ENCODE data around the gene KRT34. TPM values are rescaled to one million over a fixed set of nuclear protein-coding genes. Genes with fewer than 3 reads are reported as not detected.
A peak's percentile ranks its signal among the peaks of the same experiment; 100 is the strongest.

The KRT34 gene
- total RNA-seq, 2 donors from 2014 or later: not detected

DNA sequence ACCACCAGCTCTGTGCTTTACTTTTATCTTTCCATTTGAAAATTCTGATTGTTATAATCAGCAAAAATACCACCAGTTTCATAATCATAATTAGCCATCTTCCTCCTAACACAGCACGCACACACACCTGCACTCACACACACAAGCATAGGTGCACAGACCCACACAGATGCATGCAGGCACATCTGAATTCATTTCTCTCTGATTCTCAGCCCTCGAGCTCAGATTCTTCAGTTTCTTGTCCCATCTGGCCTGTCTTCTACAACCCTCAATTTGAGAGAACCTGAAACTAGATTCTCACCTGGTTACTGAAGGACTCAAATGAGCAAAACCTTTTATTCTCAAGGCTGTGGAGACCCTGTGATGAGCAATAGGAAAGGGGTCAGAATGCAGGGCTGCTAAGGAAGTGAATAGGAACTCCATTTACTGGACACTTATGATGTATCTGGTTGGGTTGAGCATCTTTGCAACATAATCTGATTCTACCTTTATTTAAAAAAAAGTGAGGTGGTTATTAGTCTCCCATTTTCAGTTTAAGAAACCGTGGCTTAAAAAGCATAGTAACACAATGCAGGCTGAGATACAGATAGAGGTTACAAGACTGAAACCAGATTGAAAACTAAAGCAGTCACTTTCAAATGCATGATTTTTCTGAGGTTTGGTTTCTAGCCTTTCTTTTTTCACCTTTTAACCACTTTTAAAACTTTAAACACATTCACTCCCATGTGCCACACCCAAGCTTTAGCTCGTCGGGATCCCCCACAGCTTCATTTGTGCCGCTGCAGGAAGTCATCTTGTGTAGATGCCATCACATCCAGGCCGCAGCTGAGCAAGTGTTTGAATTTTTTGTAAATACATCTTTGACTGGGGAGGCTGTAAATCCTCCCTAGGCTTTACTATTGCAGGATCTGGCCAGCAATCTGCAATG, 40.9 kb downstream of the KRT34 start:
- DNase-seq (ENCODE audit: low spot score): no peak
- peak in 1 of 2 donors; percentile 58 for ATAC-seq
- Mint-ChIP-seq H3K9me3 (peaks cover 5% of the 10 kb centered on the region), H3K27ac (peak overlapping the region in 1 of 2 donors; percentile 22), H3K4me1 (ENCODE audit: low read depth in 2 of 2) (peaks cover 28 to 34% of the 10 kb centered on the region in 2 donors), H3K27me3 (peaks cover 5 to 16% of the 10 kb centered on the region in 2 donors), H3K4me3 (peak overlapping the region; percentile 47), H3K36me3 (peaks cover 13% of the 10 kb centered on the region)

DNA sequence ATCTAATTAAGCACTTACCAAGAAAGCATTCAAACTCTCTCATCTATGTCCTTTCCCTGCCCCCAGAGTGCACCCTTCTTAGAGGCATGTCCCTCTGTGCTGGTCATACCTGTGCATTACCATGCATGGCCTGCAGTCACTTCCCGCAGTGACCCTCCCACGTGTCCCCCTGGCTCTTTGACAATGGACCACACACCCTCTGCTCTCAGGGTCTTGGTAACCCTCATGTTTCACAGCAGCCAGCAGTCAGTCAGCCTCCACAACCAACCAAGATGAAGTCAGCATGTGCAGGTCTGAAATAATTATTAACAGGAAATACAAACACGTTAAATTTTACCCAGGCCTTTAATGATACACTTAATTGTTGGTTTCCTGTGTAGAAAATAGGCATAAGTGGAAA, 41.6 kb downstream of the KRT34 start:
- peak overlapping the region; percentile 8 for H3K4me3 Mint-ChIP-seq

DNA sequence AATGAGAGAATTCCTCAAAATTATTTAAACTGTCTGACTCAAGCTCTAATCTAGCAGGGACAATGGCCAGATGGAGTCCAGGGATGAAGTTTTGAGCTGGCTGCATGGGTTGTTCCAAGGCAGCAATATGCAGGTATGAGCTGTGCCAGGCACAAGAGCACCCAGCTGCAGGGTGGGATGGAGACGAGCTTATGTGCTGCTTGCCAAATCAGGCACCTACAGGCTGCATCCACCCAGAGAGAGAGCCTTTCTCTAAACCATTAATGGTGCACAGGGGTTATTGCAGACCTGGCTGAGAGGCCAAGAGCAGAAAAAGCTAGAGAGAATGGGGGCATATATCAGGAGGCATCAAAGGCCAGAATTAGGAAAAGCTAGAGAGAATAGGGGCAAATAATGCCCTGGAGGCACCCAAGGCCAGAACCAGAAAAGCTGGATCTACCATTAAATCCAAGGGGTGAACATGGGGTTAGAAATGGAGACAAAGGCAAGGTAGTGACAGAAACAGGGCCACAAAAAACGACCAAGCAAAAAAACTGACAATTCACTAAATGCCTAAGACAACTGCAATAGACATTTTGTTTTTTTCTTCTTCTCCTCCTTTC, 42.4 kb downstream of the KRT34 start:
- DNase-seq (ENCODE audit: low spot score): no peak
- Mint-ChIP-seq H3K4me1 (ENCODE audit: low read depth in 2 of 2) (peaks cover 33 to 34% of the 10 kb centered on the region in 2 donors), H3K27ac (no peak overlapping the region), H3K27me3 (peaks cover 5 to 16% of the 10 kb centered on the region in 2 donors), H3K4me3 (peak overlapping the region; percentile 31), H3K36me3 (peaks cover 13% of the 10 kb centered on the region), H3K9me3 (peaks cover 5% of the 10 kb centered on the region)
- no peak for ATAC-seq

More for the DNA sequence above, 41.6 kb downstream of the KRT34 start:
- no peak overlapping the region for H3K27ac Mint-ChIP-seq
- H3K4me1 Mint-ChIP-seq (ENCODE audit: low read depth in 2 of 2): peaks cover 28 to 34% of the 10 kb centered on the region in 2 donors
- H3K36me3 Mint-ChIP-seq: peaks cover 13% of the 10 kb centered on the region
- H3K9me3 Mint-ChIP-seq: peaks cover 5% of the 10 kb centered on the region
- peaks cover 5 to 16% of the 10 kb centered on the region in 2 donors for H3K27me3 Mint-ChIP-seq
- ATAC-seq (no peak), DNase-seq (ENCODE audit: low spot score) (no peak)

DNA sequence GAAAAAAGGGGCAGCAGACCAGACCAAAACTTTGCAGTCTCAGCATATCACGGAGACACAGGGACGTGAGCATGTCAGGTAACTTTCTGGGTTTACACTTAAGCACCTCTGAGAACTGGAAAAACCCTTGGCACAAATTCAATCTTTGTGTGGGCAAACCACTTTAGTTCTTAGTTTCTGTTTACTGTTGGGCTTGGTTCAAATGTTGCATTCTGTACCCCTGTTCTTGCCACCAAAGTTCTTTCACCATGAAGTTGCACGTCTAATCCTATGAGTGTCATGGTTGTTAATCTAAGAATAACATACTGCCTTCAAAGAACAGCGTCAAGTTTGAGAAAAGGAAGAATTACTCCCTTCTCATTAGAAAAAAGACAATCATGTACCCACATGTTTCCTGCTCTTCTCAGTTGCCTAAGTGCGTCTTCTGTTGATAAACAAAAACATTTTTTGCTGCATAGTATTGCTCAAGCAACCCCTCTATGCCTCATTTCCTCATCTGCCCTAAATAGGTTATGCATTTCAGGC, 43.1 kb downstream of the KRT34 start:
- no peak overlapping the region for H3K27ac Mint-ChIP-seq
- DNase-seq (ENCODE audit: low spot score) (no peak), ATAC-seq (no peak)
- H3K9me3 Mint-ChIP-seq: peaks cover 5% of the 10 kb centered on the region
- peaks cover 13% of the 10 kb centered on the region for H3K36me3 Mint-ChIP-seq
- H3K4me1 Mint-ChIP-seq (ENCODE audit: low read depth in 2 of 2): peaks cover 34 to 36% of the 10 kb centered on the region in 2 donors
- peaks cover 5 to 16% of the 10 kb centered on the region in 2 donors for H3K27me3 Mint-ChIP-seq
- H3K4me3 Mint-ChIP-seq: peak overlapping the region; percentile 31

DNA sequence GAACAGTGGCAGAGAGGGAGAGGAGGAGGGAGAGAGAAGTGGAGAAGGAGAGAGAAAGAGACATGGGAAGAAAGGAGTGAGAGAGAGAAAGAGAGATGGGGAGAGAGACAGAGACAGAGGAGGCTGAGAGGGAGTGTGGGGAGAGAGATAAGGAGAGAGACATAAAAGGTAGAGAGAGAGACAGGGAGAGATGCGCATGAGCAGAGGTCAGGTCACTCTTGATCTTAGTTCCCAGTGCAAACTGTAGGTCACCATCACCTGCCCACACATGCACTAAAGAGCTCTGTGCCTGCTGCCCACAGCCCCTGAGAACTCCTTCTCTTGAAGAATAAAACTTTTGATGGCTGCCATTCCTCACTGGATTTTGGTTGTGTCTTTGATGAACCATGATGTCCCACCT, 46.4 kb downstream of the KRT34 start:
- ATAC-seq (no peak), DNase-seq (ENCODE audit: low spot score) (no peak)
- no peak overlapping the region for H3K27ac Mint-ChIP-seq
- H3K36me3 Mint-ChIP-seq: no peaks in the 10 kb centered on the region
- peaks cover 22 to 28% of the 10 kb centered on the region in 2 donors for H3K4me1 Mint-ChIP-seq (ENCODE audit: low read depth in 2 of 2)
- H3K4me3 Mint-ChIP-seq: no peak overlapping the region
- H3K27me3 Mint-ChIP-seq: peaks cover 5 to 9% of the 10 kb centered on the region in 2 donors
- no peaks in the 10 kb centered on the region for H3K9me3 Mint-ChIP-seq

DNA sequence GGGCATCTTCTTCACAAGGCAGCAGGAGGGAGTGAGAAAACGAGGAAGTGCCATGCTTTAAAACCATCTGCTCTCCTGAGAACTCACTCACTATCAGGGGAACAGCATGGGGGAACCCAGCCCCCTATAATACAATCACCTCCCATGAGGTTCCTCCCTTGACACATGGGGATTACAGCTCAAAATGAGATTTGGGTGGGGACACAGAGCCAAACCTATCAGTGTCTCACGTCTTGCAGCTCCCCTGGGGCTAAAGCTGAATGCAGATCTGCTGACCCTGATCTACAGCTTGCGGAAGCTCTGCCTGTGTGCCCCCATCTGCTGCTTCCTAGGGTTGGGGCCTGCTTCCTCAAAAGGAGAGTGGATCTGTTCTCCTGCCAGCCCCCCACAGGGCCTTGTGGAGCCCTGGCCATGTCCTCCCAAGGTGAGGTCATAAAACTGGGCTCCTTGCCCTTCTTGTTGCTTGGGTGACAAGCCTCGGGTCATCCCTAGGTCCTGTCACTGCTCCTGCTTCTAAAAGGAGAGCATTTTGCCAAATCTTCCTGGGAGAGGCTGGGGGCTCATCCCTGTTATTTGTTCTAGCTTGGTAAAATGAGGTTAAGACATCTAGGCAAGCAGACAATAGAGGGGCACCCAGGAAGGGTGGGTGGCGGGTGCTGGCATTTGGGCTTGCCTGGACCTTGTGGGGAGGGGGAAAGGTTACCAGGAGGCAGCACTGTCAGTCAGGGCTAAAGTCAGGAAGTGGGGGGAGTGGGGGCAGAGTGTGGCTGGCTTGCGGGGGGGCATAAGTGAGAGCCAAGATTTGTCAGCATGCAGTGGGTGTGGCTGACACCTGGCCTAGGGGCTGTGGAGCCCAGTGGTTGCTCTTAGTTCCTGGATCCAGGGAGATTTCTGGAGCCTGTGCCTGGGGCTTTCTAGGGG, 47.5 kb downstream of the KRT34 start:
- H3K27ac Mint-ChIP-seq: no peak overlapping the region
- H3K4me1 Mint-ChIP-seq (ENCODE audit: low read depth in 2 of 2): peaks cover 11 to 20% of the 10 kb centered on the region in 2 donors

DNA sequence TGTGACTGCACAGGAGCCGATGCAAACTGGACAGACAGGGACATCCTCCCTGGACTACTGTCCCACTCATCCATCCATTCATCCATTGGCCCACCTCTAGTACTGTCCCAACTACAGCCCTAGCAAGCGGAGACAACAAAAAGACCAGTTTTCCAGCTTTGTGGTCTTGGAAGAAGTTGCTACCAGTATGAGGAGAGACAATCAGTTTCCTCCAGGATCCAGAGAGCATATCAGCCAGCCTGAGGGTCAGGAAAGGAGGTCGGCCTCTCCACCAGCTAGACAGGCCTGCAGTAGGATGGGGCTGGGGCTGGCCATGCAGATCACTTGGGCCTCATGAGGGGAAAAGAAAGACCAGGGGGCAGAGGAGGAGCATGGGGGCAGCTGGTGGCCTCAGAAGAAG, 48.3 kb downstream of the KRT34 start:
- no peak overlapping the region for H3K27ac Mint-ChIP-seq
- H3K27me3 Mint-ChIP-seq: no peaks in the 10 kb centered on the region
- no peaks in the 10 kb centered on the region for H3K36me3 Mint-ChIP-seq
- ATAC-seq (no peak), DNase-seq (ENCODE audit: low spot score) (no peak)
- no peaks in the 10 kb centered on the region for H3K9me3 Mint-ChIP-seq
- no peak overlapping the region for H3K4me3 Mint-ChIP-seq
- peaks cover 3 to 12% of the 10 kb centered on the region in 2 donors for H3K4me1 Mint-ChIP-seq (ENCODE audit: low read depth in 2 of 2)

More for the DNA sequence above, 47.5 kb downstream of the KRT34 start:
- no peak for ATAC-seq
- Mint-ChIP-seq H3K27me3 (peaks cover 0 to 3% of the 10 kb centered on the region in 2 donors), H3K9me3 (no peaks in the 10 kb centered on the region), H3K4me3 (no peak overlapping the region), H3K36me3 (no peaks in the 10 kb centered on the region)
- DNase-seq (ENCODE audit: low spot score): no peak

DNA sequence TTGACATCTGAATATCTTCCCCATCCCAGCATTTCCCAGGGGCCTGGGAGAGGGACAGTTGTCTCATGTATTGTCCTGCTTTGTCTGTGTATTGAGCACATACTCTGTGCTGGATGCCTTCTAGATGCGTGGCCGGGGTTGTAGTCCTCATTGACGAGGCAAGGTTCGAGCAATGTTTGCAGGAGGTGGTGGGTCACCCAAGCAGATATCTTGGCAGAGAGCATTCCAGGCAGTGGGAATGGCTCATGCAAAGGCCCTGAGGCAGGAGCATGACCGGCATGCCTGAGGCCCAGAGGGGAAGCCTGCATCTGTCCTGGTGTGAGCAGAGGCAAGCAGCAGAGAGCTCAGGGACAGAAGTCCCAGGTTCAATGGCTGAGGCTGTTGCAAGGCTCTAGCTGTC, 49.0 kb downstream of the KRT34 start:
- no peak for DNase-seq (ENCODE audit: low spot score)
- ATAC-seq: no peak
- Mint-ChIP-seq H3K4me3 (no peak overlapping the region), H3K27me3 (no peaks in the 10 kb centered on the region), H3K27ac (no peak overlapping the region), H3K4me1 (ENCODE audit: low read depth in 2 of 2) (peaks cover 0 to 12% of the 10 kb centered on the region in 2 donors), H3K36me3 (no peaks in the 10 kb centered on the region), H3K9me3 (no peaks in the 10 kb centered on the region)

DNA sequence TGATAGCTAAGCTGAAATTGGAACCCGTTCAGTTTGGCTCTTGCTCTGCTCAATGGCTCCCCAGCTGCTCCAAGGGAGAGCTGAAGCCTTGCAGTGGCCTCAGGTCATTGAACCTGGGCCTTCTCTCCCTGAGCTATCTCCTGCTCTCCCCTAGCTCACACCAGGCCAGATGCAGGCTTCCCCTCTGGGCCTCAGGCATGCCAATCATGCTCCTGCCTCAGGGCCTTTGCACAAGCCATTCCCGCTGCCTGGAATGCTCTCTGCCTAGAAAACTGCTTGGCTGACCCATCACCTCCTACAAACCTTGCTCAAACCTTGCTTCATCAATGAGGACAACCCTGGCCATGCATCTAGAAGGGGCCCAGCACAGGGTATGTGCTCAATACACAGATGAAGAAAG, 49.9 kb downstream of the KRT34 start:
- Mint-ChIP-seq H3K27ac (no peak overlapping the region), H3K27me3 (no peaks in the 10 kb centered on the region), H3K4me1 (ENCODE audit: low read depth in 2 of 2) (peaks cover 0 to 12% of the 10 kb centered on the region in 2 donors), H3K36me3 (no peaks in the 10 kb centered on the region), H3K9me3 (no peaks in the 10 kb centered on the region), H3K4me3 (no peak overlapping the region)
- DNase-seq (ENCODE audit: low spot score) (no peak), ATAC-seq (no peak)

DNA sequence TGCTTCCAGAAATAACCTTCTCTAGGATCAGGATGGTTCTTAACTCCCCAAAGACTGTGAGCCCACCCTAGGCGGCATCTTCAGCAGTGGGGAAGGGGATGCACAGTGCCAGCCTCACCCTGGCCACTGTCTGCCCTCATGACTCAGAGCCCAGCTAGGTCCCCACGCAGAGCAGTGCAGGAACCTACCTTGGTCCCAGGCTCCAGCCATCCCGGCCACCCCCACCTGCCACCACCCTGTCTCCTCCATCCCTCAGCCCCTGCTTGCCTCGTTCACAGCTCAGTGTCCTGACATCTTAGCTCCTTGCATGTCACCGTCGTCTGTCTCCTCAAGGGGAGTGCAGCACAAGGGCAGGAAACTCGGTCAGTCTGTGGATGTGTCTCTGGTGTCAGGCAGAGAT, 50.5 kb downstream of the KRT34 start:
- Mint-ChIP-seq H3K4me3 (no peak overlapping the region), H3K27ac (no peak overlapping the region), H3K4me1 (ENCODE audit: low read depth in 2 of 2) (peaks cover 0 to 12% of the 10 kb centered on the region in 2 donors), H3K9me3 (no peaks in the 10 kb centered on the region), H3K36me3 (no peaks in the 10 kb centered on the region), H3K27me3 (no peaks in the 10 kb centered on the region)
- no peak for DNase-seq (ENCODE audit: low spot score)
- ATAC-seq: no peak

DNA sequence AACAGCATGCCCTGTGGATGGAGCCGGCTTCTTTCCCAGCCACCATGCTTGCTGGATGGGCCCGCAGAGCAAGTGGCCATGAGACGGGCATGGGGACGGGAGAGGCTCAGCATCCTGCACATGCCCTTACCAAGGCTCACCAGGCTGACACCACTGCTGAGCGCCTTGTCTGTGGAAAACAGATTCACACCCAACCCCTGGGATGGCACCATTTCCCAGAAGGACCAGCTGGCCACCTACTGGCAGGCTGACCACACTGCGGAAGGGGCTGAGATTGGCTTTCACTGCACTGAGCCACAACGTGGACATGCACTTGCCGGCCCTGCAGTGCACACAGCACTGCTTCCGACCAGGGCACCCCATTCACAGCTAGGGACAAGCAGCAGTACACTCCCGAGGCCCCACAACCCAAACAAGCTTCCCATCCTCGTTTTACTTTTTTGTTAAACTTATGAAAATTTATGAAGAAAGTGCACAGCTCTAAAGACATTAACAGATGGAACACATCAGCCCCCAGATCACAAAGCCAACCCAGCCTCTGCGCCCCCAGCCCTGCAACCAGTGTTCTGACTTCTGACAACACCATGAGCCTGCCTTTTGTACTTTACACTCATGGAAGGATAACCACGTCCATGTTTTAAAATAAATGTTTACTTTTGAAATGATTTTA, 52.7 kb downstream of the KRT34 start:
- H3K4me3 Mint-ChIP-seq: no peak overlapping the region
- H3K36me3 Mint-ChIP-seq: no peaks in the 10 kb centered on the region
- H3K27me3 Mint-ChIP-seq: no peaks in the 10 kb centered on the region
- H3K9me3 Mint-ChIP-seq: no peaks in the 10 kb centered on the region
- DNase-seq (ENCODE audit: low spot score) (no peak), ATAC-seq (no peak)
- H3K27ac Mint-ChIP-seq: no peak overlapping the region
- peaks cover 0 to 6% of the 10 kb centered on the region in 2 donors for H3K4me1 Mint-ChIP-seq (ENCODE audit: low read depth in 2 of 2)

DNA sequence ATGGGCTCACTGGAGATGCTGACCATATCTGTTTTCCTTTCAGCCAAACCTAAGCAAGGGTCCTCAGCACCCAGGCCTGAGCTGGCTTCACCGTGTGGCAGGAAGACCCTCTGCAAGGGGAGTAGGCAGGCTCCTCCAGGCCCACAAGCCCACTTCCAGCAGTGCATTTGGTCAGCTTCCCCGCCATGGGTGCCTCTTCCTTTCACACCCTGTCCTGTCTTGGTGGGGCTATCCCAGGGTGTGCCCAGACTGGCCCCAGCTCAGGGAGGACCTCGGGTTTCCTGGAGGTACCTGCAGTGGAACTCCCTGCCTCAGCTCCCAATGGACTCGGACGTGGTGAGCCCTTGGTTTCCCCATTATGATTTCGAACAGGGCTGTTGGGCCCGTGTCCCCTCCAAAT, 53.9 kb downstream of the KRT34 start:
- H3K27ac Mint-ChIP-seq: no peak overlapping the region
- no peaks in the 10 kb centered on the region for H3K9me3 Mint-ChIP-seq
- ATAC-seq (no peak), DNase-seq (ENCODE audit: low spot score) (no peak)
- no peaks in the 10 kb centered on the region for H3K36me3 Mint-ChIP-seq
- no peaks in the 10 kb centered on the region for H3K27me3 Mint-ChIP-seq
- no peak overlapping the region for H3K4me3 Mint-ChIP-seq
- no peaks in the 10 kb centered on the region for H3K4me1 Mint-ChIP-seq (ENCODE audit: low read depth in 2 of 2)
